Measurements from ENCODE around the gene CDK5RAP2. TPM values are rescaled to one million over a fixed set of nuclear protein-coding genes. Genes with fewer than 3 reads are reported as not detected.

Gene CDK5RAP2
- total and polyA plus RNA-seq, 10 of the 15 experiments (the other 5 are each of a cell fraction or from before 2014, with no cell fraction given), result 16.2 to 53.5 (median 34.5) TPM

DNA sequence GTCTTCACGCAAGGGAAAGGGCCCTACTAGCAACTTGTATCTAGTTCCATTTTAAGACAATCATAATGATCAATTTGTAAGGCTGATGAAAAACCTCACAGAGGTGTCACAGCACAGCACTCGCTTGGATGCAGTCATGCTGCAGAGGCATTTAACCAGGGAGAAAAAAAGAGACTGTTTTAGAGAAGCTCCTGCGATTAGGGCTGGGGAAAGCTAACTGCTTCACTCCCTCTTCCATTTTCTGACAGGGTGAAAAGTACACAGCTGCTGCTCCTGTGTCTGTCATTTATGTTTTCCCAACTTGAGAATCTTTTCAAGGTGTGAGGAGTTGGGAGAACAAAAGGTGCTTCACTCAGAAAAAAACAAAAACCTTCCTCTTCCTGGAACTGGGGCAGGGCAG, 106.4 kb downstream of the CDK5RAP2 start:
- H3K9ac ChIP-seq (ENCODE audit: control insufficient read depth, insufficient read depth, low read length), result no peak overlapping the region
- no TSS peak for BruUV-seq (replicated peaks)
- ChIA-PET RAD21 (ENCODE audit: unreplicated experiment) (no interaction called here), CTCF (no interaction called here), SMC1A (ENCODE audit: uncharacterized antibody, unreplicated experiment) (no interaction called here), POLR2A (no interaction called here)
- in situ Hi-C loops (cut with MboI), result loop anchor here (5.0 kb wide), 1 partner anchor 51 kb away; no protein-coding TSS in a partner anchor
- no peak overlapping the region for H2AFZ ChIP-seq (ENCODE audit: control insufficient read depth, low read depth, low read length)
- intact Hi-C loops (cut with micrococcal nuclease; ENCODE audit: unreplicated experiment), result no loop called here
- no peak overlapping the region for H3K4me2 ChIP-seq (ENCODE audit: control insufficient read depth, insufficient read depth)
- FAIRE-seq (no peak), DNase-seq (ENCODE audit: low read depth, low spot score) (no peak), ATAC-seq (no peak)
- no peak for TF ChIP-seq TCF3 (IDR thresholded peaks at IDR 0.05; ENCODE audit: borderline replicate concordance, insufficient read depth, low read depth, low read length)
- H3K9me3 ChIP-seq (replicated peaks; ENCODE audit: control insufficient read depth, insufficient read depth, low read length), result no peaks in the 10 kb centered on the region
- H3K27me3 ChIP-seq (replicated peaks in 1 of 2; ENCODE audit: control insufficient read depth in 2 of 2, insufficient read depth in 2 of 2, low read length in 1 of 2), result no peaks in the 10 kb centered on the region
- H3K79me2 ChIP-seq (ENCODE audit: control insufficient read depth, insufficient read depth, low read length), result no peaks in the 10 kb centered on the region
- no peaks in the 10 kb centered on the region for H4K20me1 ChIP-seq (ENCODE audit: control insufficient read depth, insufficient read depth)
- H3K4me3 ChIP-seq, result no peak overlapping the region
- H3K36me3 ChIP-seq (ENCODE audit: control insufficient read depth in 2 of 2, insufficient read depth in 2 of 2, low read length in 1 of 2), result peaks cover 12% of the 10 kb centered on the region in 2 experiments; a peak in 3 of 4 replicates
- 100% methylated on average over 3 of the region's 3 CpGs for WGBS (ENCODE audit: insufficient coverage, insufficient replicate concordance, low lambda C conversion rate, missing lambda C conversion rate)
- no peak overlapping the region for H3K27ac ChIP-seq (ENCODE audit: control insufficient read depth, insufficient read depth)
- H3K4me1 ChIP-seq (ENCODE audit: control insufficient read depth, insufficient read depth, low read length), result no peaks in the 10 kb centered on the region

DNA sequence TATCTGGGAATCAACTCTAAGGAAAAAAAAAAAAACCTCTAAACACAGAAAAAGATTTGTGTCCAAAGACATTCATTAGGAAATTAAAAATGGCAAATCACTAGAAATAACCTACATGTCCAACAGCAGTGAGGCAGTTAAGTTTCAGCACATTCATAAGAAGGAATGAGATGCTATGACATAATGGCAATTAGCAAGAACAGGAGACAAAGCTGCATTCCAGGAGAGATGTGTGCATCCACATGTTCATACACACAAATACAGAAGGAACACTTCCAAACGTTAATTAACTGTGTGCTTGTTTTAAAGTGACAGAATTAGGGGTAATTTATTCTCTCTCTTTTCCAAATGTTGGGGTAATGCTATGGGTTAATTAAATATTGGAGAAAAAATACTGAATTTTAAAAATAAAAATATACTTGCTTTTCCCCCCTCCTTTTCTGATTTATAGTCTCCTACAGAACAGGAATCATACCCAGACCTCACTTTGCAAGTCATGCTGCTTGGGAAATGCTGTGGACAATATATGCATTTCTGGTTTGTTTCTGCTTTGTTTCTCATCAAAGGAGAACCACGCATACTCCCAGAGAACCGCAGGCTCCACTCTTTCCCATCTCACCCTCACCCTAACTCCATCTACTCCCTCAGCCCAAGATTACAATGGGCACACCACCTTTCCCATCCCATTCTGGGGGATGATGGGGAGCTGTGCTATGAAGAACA, 114.1 kb downstream of the CDK5RAP2 start:
- Histone ChIP-seq H3K79me2 (ENCODE audit: control insufficient read depth, insufficient read depth, low read length) (no peaks in the 10 kb centered on the region), H3K4me2 (ENCODE audit: control insufficient read depth, insufficient read depth) (no peak overlapping the region), H3K27ac (ENCODE audit: control insufficient read depth, insufficient read depth) (no peak overlapping the region), H3K9me3 (replicated peaks; ENCODE audit: control insufficient read depth, insufficient read depth, low read length) (no peaks in the 10 kb centered on the region), H4K20me1 (ENCODE audit: control insufficient read depth, insufficient read depth) (no peaks in the 10 kb centered on the region), H3K4me1 (ENCODE audit: control insufficient read depth, insufficient read depth, low read length) (no peaks in the 10 kb centered on the region), H3K36me3 (ENCODE audit: control insufficient read depth in 2 of 2, insufficient read depth in 2 of 2, low read length in 1 of 2) (peaks cover 1 to 9% of the 10 kb centered on the region in 2 experiments), H3K9ac (ENCODE audit: control insufficient read depth, insufficient read depth, low read length) (no peak overlapping the region), H3K4me3 (no peak overlapping the region), H3K27me3 (replicated peaks in 1 of 2; ENCODE audit: control insufficient read depth in 2 of 2, insufficient read depth in 2 of 2, low read length in 1 of 2) (no peaks in the 10 kb centered on the region), H2AFZ (ENCODE audit: control insufficient read depth, low read depth, low read length) (no peak overlapping the region)
- DNase-seq (ENCODE audit: low read depth, low spot score) (no peak), FAIRE-seq (no peak), ATAC-seq (no peak)
- ChIA-PET POLR2A (no interaction called here), SMC1A (ENCODE audit: uncharacterized antibody, unreplicated experiment) (no interaction called here), RAD21 (ENCODE audit: unreplicated experiment) (no interaction called here), CTCF (no interaction called here)
- intact Hi-C loops (cut with micrococcal nuclease; ENCODE audit: unreplicated experiment) (no loop called here), in situ Hi-C loops (cut with MboI) (no loop called here)
- 81% methylated on average over 3 of the region's 3 CpGs for WGBS (ENCODE audit: insufficient coverage, insufficient replicate concordance, low lambda C conversion rate, missing lambda C conversion rate)
- BruUV-seq (replicated peaks), result no TSS peak
- TF ChIP-seq NFXL1 (IDR thresholded peaks at IDR 0.05; ENCODE audit: borderline replicate concordance), result no peak
- TF ChIP-seq ZNF217 (IDR thresholded peaks at IDR 0.05), result no peak
- no peak for TF ChIP-seq TARDBP (IDR thresholded peaks at IDR 0.05; ENCODE audit: borderline replicate concordance)
- no peak for TF ChIP-seq RELB (IDR thresholded peaks at IDR 0.05; ENCODE audit: low read depth)
- TF ChIP-seq YY1 (IDR thresholded peaks at IDR 0.05; ENCODE audit: low read depth, low read length), result no peak
- no peak for TF ChIP-seq SUZ12 (IDR thresholded peaks at IDR 0.05; ENCODE audit: unreplicated experiment)
- TF ChIP-seq ZNF207 (IDR thresholded peaks at IDR 0.05; ENCODE audit: borderline replicate concordance), result no peak
- TF ChIP-seq JUNB (IDR thresholded peaks at IDR 0.05), result no peak
- TF ChIP-seq CEBPB (IDR thresholded peaks at IDR 0.05; ENCODE audit: borderline replicate concordance in 1 of 2, low read depth in 2 of 2, low read length in 2 of 2), result no peak
- no peak for TF ChIP-seq EED (IDR thresholded peaks at IDR 0.05; ENCODE audit: low read depth)
- TF ChIP-seq ETV6 (conservative IDR thresholded peaks at IDR 0.05 in 1 of 2, IDR thresholded peaks at IDR 0.05 in 1 of 2; ENCODE audit: borderline replicate concordance in 1 of 2, low read depth in 1 of 2), result no peak
- TF ChIP-seq, protein P1, sequence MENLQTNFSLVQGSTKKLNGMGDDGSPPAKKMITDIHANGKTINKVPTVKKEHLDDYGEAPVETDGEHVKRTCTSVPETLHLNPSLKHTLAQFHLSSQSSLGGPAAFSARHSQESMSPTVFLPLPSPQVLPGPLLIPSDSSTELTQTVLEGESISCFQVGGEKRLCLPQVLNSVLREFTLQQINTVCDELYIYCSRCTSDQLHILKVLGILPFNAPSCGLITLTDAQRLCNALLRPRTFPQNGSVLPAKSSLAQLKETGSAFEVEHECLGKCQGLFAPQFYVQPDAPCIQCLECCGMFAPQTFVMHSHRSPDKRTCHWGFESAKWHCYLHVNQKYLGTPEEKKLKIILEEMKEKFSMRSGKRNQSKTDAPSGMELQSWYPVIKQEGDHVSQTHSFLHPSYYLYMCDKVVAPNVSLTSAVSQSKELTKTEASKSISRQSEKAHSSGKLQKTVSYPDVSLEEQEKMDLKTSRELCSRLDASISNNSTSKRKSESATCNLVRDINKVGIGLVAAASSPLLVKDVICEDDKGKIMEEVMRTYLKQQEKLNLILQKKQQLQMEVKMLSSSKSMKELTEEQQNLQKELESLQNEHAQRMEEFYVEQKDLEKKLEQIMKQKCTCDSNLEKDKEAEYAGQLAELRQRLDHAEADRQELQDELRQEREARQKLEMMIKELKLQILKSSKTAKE (IDR thresholded peaks at IDR 0.05; ENCODE audit: low read depth, poor library complexity, severe bottlenecking), result no peak
- no peak for TF ChIP-seq STAT3 (IDR thresholded peaks at IDR 0.05; ENCODE audit: low read depth, low read length)
